Loucy (cell line): ENCODE results near the gene SLC6A13.

Experiments used
- H2AFZ ChIP-seq: fragments of 200-600 bp; sonication (generic); 2 replicates; pipeline ENCODE4 v1.6.0; 2016; ENCODE audit warnings: antibody characterized with exemption, mild to moderate bottlenecking, low read length, moderate library complexity
- H3F3A ChIP-seq: fragments of 200-600 bp; 2 replicates; pipeline ENCODE4 v1.6.0; 2016; ENCODE audit warnings: antibody characterized with exemption, low read depth, mild to moderate bottlenecking
- H3K27me3 ChIP-seq: fragments of 200-600 bp; sonication (generic); 2 replicates; pipeline ENCODE4 v1.6.1; 2014; ENCODE audit warnings: low read length, mild to moderate bottlenecking; ENCODE audit not compliant: insufficient read depth, poor library complexity, severe bottlenecking
- H3K36me3 ChIP-seq: fragments of 200-600 bp; sonication (generic); 2 replicates; pipeline ENCODE4 v1.6.1; 2016; ENCODE audit warnings: low read length; ENCODE audit not compliant: insufficient read depth
- H3K4me1 ChIP-seq: fragments of 200-600 bp; sonication (generic); 2 replicates; pipeline ENCODE4 v1.5.1; 2014; ENCODE audit warnings: low read length, mild to moderate bottlenecking; ENCODE audit not compliant: insufficient read depth, poor library complexity, severe bottlenecking
- H3K4me2 ChIP-seq: fragments of 200-600 bp; sonication (generic); 2 replicates; pipeline ENCODE4 v1.6.0; 2014; ENCODE audit warnings: antibody characterized with exemption, low read length, low read depth, mild to moderate bottlenecking; ENCODE audit not compliant: poor library complexity, severe bottlenecking
- H3K4me3 ChIP-seq: fragments of 200-600 bp; sonication (generic); 2 replicates; pipeline ENCODE4 v1.5.1; 2014; ENCODE audit warnings: low read length, mild to moderate bottlenecking, mixed read lengths; ENCODE audit not compliant: poor library complexity, severe bottlenecking
- H3K79me2 ChIP-seq: fragments of 200-600 bp; sonication (generic); 2 replicates; pipeline ENCODE4 v1.6.1; 2014; ENCODE audit warnings: low read length; ENCODE audit not compliant: insufficient read depth
- H3K9ac ChIP-seq: fragments of 200-600 bp; sonication (generic); 2 replicates; pipeline ENCODE4 v1.6.0; 2014; ENCODE audit warnings: mild to moderate bottlenecking, low read depth, low read length, moderate library complexity; ENCODE audit not compliant: poor library complexity, severe bottlenecking
- H3K9me2 ChIP-seq: fragments of 200-600 bp; sonication (generic); replicated peaks from 2 replicates; pipeline ENCODE4 v1.6.1; 2016; ENCODE audit warnings: low read depth, low read length, mixed read lengths
- H3K9me3 ChIP-seq: fragments of 200-600 bp; sonication (generic); 2 replicates; pipeline ENCODE4 v1.6.1; 2014; ENCODE audit warnings: mild to moderate bottlenecking, antibody characterized with exemption, low read length, low read depth; ENCODE audit not compliant: insufficient read depth
- H4K20me1 ChIP-seq: fragments of 200-600 bp; sonication (generic); 2 replicates; pipeline ENCODE4 v1.6.0; 2014; ENCODE audit warnings: antibody characterized with exemption, low read length, mild to moderate bottlenecking; ENCODE audit not compliant: insufficient read depth, poor library complexity, severe bottlenecking
- CTCF ChIP-seq: fragments of 200-600 bp; sonication (generic); conservative IDR thresholded peaks from 2 replicates; pipeline ENCODE4 v1.5.1; 2014; ENCODE audit warnings: mild to moderate bottlenecking, antibody characterized with exemption, low read length
- EZH2phosphoT487 ChIP-seq: fragments of 200-600 bp; IDR thresholded peaks from 2 replicates; pipeline ENCODE4 v1.6.1; 2018; ENCODE audit warnings: antibody characterized with exemption, mild to moderate bottlenecking, moderate library complexity, borderline replicate concordance

SLC6A13 gene

GRCh38 chr12:232731-233614, 29.7 kb downstream of the SLC6A13 start:
- Histone ChIP-seq H2AFZ (no peak overlapping the region), H4K20me1 (no peaks in the 10 kb centered on the region), H3K9me2 (no peaks in the 10 kb centered on the region), H3F3A (no peaks in the 10 kb centered on the region), H3K36me3 (0 out of 2 replicates have a peak, but pooled peaks cover 3% of the 10 kb centered on the region), H3K9ac (no peak overlapping the region), H3K9me3 (peaks cover 13% of the 10 kb centered on the region; the same call in 1 of the 2 replicates), H3K4me2 (no peak overlapping the region), H3K4me1 (peaks cover 12% of the 10 kb centered on the region), H3K27me3 (no peaks in the 10 kb centered on the region), H3K4me3 (no peak overlapping the region), H3K79me2 (no peaks in the 10 kb centered on the region)
- TF ChIP-seq CTCF = no peak
- no peak for TF ChIP-seq EZH2phosphoT487

- H3K36me3 ChIP-seq = no peaks in the 10 kb centered on the region
- H3K9me3 ChIP-seq = peaks cover 7% of the 10 kb centered on the region; the same call in 1 of the 2 replicates
- H3K9ac ChIP-seq = no peak overlapping the region
- H3K4me3 ChIP-seq = no peak overlapping the region
- no peak overlapping the region for H2AFZ ChIP-seq
- TF ChIP-seq CTCF = no peak
- no peak for TF ChIP-seq EZH2phosphoT487
- H3K27me3 ChIP-seq = no peaks in the 10 kb centered on the region
- peaks cover 12% of the 10 kb centered on the region for H3K4me1 ChIP-seq
- no peaks in the 10 kb centered on the region for H3F3A ChIP-seq
- H3K9me2 ChIP-seq = no peaks in the 10 kb centered on the region
- no peaks in the 10 kb centered on the region for H4K20me1 ChIP-seq
- H3K79me2 ChIP-seq = no peaks in the 10 kb centered on the region
- H3K4me2 ChIP-seq = no peak overlapping the region
Measured at GRCh38 chr12:230925-231671, 31.5 kb downstream of the SLC6A13 start.

- Histone ChIP-seq H3K4me1 (peaks cover 12% of the 10 kb centered on the region), H3K4me3 (no peak overlapping the region), H3K9me2 (no peaks in the 10 kb centered on the region), H3K9me3 (no peaks in the 10 kb centered on the region), H4K20me1 (no peaks in the 10 kb centered on the region), H3K79me2 (no peaks in the 10 kb centered on the region), H3K36me3 (no peaks in the 10 kb centered on the region), H3K4me2 (no peak overlapping the region), H3F3A (no peaks in the 10 kb centered on the region), H3K9ac (no peak overlapping the region), H2AFZ (no peak overlapping the region), H3K27me3 (no peaks in the 10 kb centered on the region)
- TF ChIP-seq CTCF = no peak
- TF ChIP-seq EZH2phosphoT487 = no peak
Measured at GRCh38 chr12:229441-230191, 33.0 kb downstream of the SLC6A13 start.
